RWPE2 (cell line): ENCODE results near the gene MORN5.
A peak's percentile ranks its signal among the peaks of the same experiment; 100 is the strongest.

Experiments
- ATAC-seq: fragments of 200-7000 bp; cut with Tn5 transposase; 3 replicates; pipeline ENCODE4 v1.9.1; 2021; ENCODE audit warnings: low read depth
- DNase-seq: peaks from one replicate; pipeline ENCODE4 v3.0.0-alpha.2; 2020; ENCODE audit warnings: low spot score
- H3K27ac ChIP-seq: fragments of 450-650 bp; 2 replicates; pipeline ENCODE4 v1.5.1; 2017; ENCODE audit warnings: mild to moderate bottlenecking; ENCODE audit not compliant: poor library complexity, severe bottlenecking
- H3K27me3 ChIP-seq: fragments of 250-450 bp; sonication (Bioruptor Pico); 2 replicates; pipeline ENCODE4 v1.5.1; 2021; ENCODE audit warnings: mild to moderate bottlenecking, moderate library complexity; ENCODE audit not compliant: insufficient read depth, poor library complexity, severe bottlenecking
- H3K36me3 ChIP-seq: fragments of 250-450 bp; sonication (Bioruptor Pico); 2 replicates; pipeline ENCODE4 v1.5.1; 2020; ENCODE audit warnings: low read depth, mild to moderate bottlenecking, moderate library complexity
- H3K4me1 ChIP-seq: fragments of 250-450 bp; sonication (Bioruptor Pico); 2 replicates; pipeline ENCODE4 v1.5.1; 2021; ENCODE audit warnings: mild to moderate bottlenecking, moderate library complexity; ENCODE audit not compliant: insufficient read depth, poor library complexity, severe bottlenecking
- H3K4me3 ChIP-seq: fragments of 250-450 bp; sonication (Bioruptor Pico); 2 replicates; pipeline ENCODE4 v1.5.1; 2021; ENCODE audit warnings: mild to moderate bottlenecking, moderate library complexity; ENCODE audit not compliant: severe bottlenecking
- H3K9me3 ChIP-seq: fragments of 250-450 bp; sonication (Bioruptor Pico); 2 replicates; pipeline ENCODE4 v1.5.1; 2021; ENCODE audit warnings: mild to moderate bottlenecking, moderate library complexity; ENCODE audit not compliant: severe bottlenecking
- CTCF ChIP-seq: fragments of 450-650 bp; IDR thresholded peaks from one replicate; pipeline ENCODE4 v1.5.1; 2017; ENCODE audit warnings: mild to moderate bottlenecking, moderate library complexity; ENCODE audit not compliant: poor library complexity, severe bottlenecking

MORN5 gene

DNA sequence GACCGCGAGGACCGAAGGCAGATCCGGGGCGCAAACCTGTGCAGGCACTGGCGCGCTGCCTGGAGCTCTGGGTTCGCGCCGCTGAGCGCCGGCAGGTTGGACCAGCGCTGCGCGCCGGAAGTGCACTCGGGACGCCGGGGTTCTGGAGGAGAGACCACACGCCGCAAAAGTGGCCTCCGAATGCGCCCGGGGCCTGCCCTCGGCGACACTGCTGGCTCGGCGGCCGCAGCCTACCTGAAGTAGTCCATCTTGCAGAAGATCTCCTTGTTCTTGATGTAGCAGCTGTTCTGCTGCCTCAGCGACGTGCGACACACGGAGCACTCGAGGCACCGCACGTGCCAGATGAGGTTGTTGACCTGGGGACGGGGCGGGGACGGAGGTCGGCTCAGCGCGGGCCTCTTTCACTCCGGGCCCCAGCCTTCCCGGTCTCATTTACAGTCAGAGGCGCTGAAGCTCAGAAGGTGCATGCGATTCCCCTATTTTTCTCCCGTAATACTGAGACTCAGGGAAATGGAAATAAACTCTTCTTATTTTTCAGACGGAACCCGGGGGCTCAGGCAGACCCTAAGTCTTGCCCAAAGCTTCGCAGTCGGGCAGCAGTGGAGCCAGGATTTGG is 66.5 kb downstream of the MORN5 start:
- H3K36me3 ChIP-seq = no peaks in the 10 kb centered on the region
- ATAC-seq = no peak
- H3K27ac ChIP-seq = no peak overlapping the region
- no peak overlapping the region for H3K4me3 ChIP-seq
- peaks cover 21% of the 10 kb centered on the region for H3K27me3 ChIP-seq
- H3K4me1 ChIP-seq = no peaks in the 10 kb centered on the region
- DNase-seq = no peak
- H3K9me3 ChIP-seq = no peaks in the 10 kb centered on the region
- no peak for TF ChIP-seq CTCF

DNA sequence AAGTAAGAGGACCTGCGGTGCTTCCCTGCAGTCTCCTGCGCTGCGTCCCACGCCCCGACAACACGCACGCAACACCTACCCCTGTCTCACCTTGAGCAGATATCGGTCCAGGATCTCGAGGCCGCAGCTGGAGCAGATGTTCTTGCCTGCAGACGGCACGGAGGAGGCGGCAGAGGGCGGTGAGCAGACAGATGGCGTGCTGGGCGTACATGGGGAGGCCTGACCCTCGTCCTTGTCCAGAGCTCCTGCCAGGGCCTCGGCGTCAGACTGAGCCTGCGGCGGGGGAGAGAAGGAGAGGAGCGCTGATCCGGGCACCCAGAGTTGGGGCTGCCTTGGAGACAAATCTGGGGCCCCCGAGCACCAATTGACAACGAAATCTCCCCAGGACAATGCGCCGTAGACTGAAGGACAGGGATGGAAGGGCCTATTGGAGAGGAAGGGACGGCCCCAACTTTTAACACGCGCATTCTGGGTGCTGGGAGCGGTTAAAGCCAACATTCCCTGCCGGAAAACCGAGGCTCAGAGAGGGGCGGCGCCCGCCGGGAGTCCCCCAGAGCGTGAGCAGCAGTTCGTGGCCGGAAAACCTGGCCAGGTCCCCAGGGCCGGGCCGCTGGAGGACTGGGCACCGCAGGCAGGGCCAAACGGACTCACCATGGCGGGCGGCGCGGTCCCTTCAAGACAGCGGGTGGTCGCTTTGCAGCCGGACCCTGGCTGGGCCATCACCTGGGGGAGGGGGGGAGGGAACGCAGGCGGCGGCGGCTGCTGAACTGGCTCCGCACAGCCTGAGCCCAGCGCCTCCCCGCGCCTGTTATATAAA is 67.3 kb downstream of the MORN5 start:
- Histone ChIP-seq H3K9me3 (no peaks in the 10 kb centered on the region), H3K36me3 (no peaks in the 10 kb centered on the region), H3K4me3 (no peak overlapping the region), H3K4me1 (no peaks in the 10 kb centered on the region), H3K27ac (no peak overlapping the region), H3K27me3 (peaks cover 21% of the 10 kb centered on the region)
- ATAC-seq (no peak), DNase-seq (no peak)
- TF ChIP-seq CTCF = no peak

DNA sequence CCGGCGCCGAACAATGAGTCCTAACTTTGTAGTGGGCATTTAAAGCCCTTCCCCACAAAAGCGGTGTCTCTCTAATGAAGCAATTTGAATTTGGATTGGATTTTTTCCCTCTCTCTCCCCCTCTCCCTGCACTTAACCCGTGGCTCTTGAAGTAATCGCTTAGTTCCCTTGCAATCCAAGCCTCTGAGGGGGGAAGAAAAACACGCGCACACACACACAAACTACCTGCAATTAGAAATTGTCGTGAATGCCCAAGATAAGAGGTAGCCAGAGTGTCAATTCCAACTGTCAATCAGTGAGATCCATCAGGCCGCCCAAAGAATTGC is 67.8 kb downstream of the MORN5 start:
- Histone ChIP-seq H3K27ac (no peak overlapping the region), H3K27me3 (peaks cover 21% of the 10 kb centered on the region), H3K4me3 (no peak overlapping the region), H3K4me1 (no peaks in the 10 kb centered on the region), H3K9me3 (no peaks in the 10 kb centered on the region), H3K36me3 (no peaks in the 10 kb centered on the region)
- no peak for DNase-seq
- TF ChIP-seq CTCF = no peak
- ATAC-seq = no peak

GRCh38 chr9:122228191-122228567 is 68.5 kb downstream of the MORN5 start:
- peak overlapping the region; percentile 33 for H3K4me3 ChIP-seq

More at GRCh38 chr9:122228191-122228567, 68.5 kb downstream of the MORN5 start:
- no peak for TF ChIP-seq CTCF
- H3K4me1 ChIP-seq = no peaks in the 10 kb centered on the region
- no peak overlapping the region for H3K27ac ChIP-seq
- ATAC-seq (peak; percentile 28; the same call in 2 of the 3 replicates), DNase-seq (no peak)
- H3K9me3 ChIP-seq = no peaks in the 10 kb centered on the region
- H3K36me3 ChIP-seq = no peaks in the 10 kb centered on the region
- H3K27me3 ChIP-seq = peaks cover 21% of the 10 kb centered on the region
